ENCODE measurements around the gene PCDH7. TPM values are rescaled to one million over a fixed set of nuclear protein-coding genes. Genes with fewer than 3 reads are reported as not detected.

The PCDH7 gene
- total RNA-seq, 4 donors from 2014 or later = 23.1 to 56.1 (median 41.0) TPM

GRCh38 chr4:30716681-30717207, 3.4 kb upstream of the PCDH7 start:
- intact Hi-C loops (cut with DNase I; ENCODE audit: low total_unique reads) = loop anchor here (10.0 kb wide), 1 partner anchor 958 kb away; no protein-coding TSS in a partner anchor
- no peak for TF ChIP-seq POLR2A (IDR thresholded peaks at IDR 0.05)
- no peak for TF ChIP-seq CTCF (IDR thresholded peaks at IDR 0.05)
- H3K4me3 ChIP-seq (ENCODE audit: low read depth, poor library complexity, severe bottlenecking) = peak overlapping the region; percentile 19
- WGBS, 2 donors = 1 to 2% methylated on average over 8 to 13 of the region's 15 CpGs
- no peak for DNase-seq (ENCODE audit: low spot score in 2 of 2)

- H3K4me3 ChIP-seq (ENCODE audit: low read depth, poor library complexity, severe bottlenecking) = peak overlapping the region; percentile 19
- WGBS, 2 donors = 0% methylated on average over 45 to 46 of the region's 55 CpGs
- intact Hi-C loops (cut with DNase I; ENCODE audit: low total_unique reads) = loop anchor here (10.0 kb wide), 1 partner anchor 957 kb away; no protein-coding TSS in a partner anchor
- peak in 1 of 2 donors; percentile 86 for DNase-seq (ENCODE audit: low spot score in 2 of 2)
- no peak for TF ChIP-seq CTCF (IDR thresholded peaks at IDR 0.05)
- no peak for TF ChIP-seq POLR2A (IDR thresholded peaks at IDR 0.05)
Measured at GRCh38 chr4:30717208-30718020, 2.8 kb upstream of the PCDH7 start.

GRCh38 chr4:30718021-30718542, 2.1 kb upstream of the PCDH7 start:
- TF ChIP-seq POLR2A (IDR thresholded peaks at IDR 0.05) (no peak), CTCF (IDR thresholded peaks at IDR 0.05) (no peak)
- intact Hi-C loops (cut with DNase I; ENCODE audit: low total_unique reads) = loop anchor here (10.0 kb wide), 1 partner anchor 957 kb away; no protein-coding TSS in a partner anchor
- 1% methylated on average over 19 to 32 of the region's 34 CpGs for WGBS, 2 donors
- peak overlapping the region; percentile 19 for H3K4me3 ChIP-seq (ENCODE audit: low read depth, poor library complexity, severe bottlenecking)
- peak in 1 of 2 donors; percentile 85 for DNase-seq (ENCODE audit: low spot score in 2 of 2)

GRCh38 chr4:30718641-30719453, 1.3 kb upstream of the PCDH7 start:
- WGBS, 2 donors = 1 to 2% methylated on average over 33 of the region's 33 CpGs
- intact Hi-C loops (cut with DNase I; ENCODE audit: low total_unique reads) = loop anchor here (10.0 kb wide), 1 partner anchor 956 kb away; no protein-coding TSS in a partner anchor
- peak overlapping the region; percentile 46 for H3K4me3 ChIP-seq (ENCODE audit: low read depth, poor library complexity, severe bottlenecking)
- DNase-seq (ENCODE audit: low spot score in 2 of 2) = no peak
- TF ChIP-seq CTCF (IDR thresholded peaks at IDR 0.05) (no peak), POLR2A (IDR thresholded peaks at IDR 0.05) (no peak)

GRCh38 chr4:30719454-30720020, 632 bp upstream of the PCDH7 start:
- intact Hi-C loops (cut with DNase I; ENCODE audit: low total_unique reads) = loop anchor here (10.0 kb wide), 1 partner anchor 955 kb away; no protein-coding TSS in a partner anchor
- DNase-seq (ENCODE audit: low spot score in 2 of 2) = peak; percentile 21 to 91
- H3K4me3 ChIP-seq (ENCODE audit: low read depth, poor library complexity, severe bottlenecking) = peak overlapping the region; percentile 46
- WGBS, 2 donors = 0 to 2% methylated on average over 39 to 42 of the region's 42 CpGs
- no peak for TF ChIP-seq CTCF (IDR thresholded peaks at IDR 0.05)
- no peak for TF ChIP-seq POLR2A (IDR thresholded peaks at IDR 0.05)
